Activated gamma-delta T cell treated with Interleukin-2 at 50 U/mL for 16 hours (primary cell): ENCODE results near the gene CHID1.

Experiments used
- DNase-seq: peaks from one replicate; pipeline ENCODE4 v3.0.0-alpha.2; 2020

CHID1 gene

DNA sequence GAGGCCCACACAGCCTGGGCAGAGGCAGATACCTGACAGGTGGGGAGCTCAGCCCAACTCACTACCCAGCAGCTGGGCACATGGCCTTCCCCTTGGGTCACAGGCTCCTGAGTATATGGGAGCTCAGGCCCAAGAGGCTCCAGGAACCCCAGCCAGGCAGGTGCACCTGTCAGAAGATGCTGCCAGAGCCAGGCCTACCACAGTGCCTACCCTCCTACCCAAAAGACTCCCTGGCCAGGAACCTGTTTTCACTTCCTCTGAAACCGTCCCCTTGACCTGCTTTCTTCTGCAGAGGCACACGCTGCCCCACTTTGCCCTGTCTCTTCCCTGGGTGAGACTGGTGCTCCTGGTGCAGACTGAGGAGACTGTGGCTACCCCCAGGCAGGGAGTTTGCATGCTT, 2.9 kb downstream of the CHID1 start:
- no peak for DNase-seq

- no peak for DNase-seq
These were observed 4.7 kb downstream of the CHID1 start for GRCh38 chr11:905952-906351.

DNA sequence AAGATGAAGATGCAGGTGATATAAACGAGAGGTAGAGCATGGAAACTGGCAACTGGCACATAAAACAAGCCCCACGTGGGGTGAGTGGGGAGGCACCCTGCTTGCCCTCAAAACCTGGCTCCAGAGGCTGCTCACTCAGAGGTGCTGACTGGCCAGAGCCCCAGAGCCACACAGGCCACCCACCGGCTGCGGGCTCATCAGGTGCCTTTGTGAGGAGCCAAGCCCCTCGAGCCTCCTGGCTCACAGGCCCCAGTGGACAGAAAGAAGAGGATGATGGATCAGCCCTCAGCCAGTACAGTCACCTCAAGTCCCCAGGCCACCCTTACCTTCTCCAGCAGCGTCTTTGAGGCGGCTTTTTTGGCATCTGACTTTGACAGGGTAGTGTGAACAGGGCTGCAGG, 6.2 kb downstream of the CHID1 start:
- no peak for DNase-seq

- no peak for DNase-seq
These were observed 9.1 kb downstream of the CHID1 start for GRCh38 chr11:901452-902061.

DNA sequence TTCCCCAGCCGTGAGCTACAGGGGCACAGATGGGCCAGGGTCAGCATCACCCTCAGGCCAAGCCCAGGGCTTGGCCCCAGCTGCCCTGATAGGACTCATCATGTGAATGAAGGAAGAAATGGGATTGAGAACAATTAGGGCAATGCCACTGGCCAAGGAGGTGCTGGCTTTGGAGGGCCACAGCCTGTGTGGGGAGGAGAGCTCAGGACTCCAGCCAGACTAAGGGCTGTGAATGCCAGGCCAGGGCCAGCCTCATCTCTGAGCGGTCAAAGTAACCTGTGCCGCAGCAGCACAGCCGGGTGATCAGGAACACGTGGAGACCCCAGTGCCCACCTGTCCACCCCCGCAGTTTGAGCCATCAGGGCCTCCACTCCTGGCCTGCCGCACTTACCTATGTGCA, 10.1 kb downstream of the CHID1 start:
- no peak for DNase-seq

DNA sequence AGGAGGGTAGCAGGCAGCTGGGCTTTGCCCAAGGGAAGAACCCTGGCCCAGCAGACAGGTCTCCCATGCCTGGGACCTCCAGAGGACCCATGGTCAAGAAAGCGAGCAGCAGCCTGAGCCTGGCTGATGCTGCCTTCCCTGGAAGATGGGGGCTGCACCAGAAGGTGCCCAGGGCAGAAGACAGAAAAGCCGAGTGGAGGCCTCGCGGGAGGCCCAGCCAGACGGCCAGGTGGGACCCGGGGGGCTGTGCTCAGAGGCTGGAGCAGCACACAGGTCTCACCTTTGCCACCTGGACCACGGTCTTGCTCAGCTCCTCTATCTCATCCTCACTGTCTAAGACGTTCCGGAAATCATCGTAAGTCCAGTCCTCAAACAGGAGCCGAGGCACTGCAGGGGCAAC, 10.9 kb downstream of the CHID1 start:
- no peak for DNase-seq

DNA sequence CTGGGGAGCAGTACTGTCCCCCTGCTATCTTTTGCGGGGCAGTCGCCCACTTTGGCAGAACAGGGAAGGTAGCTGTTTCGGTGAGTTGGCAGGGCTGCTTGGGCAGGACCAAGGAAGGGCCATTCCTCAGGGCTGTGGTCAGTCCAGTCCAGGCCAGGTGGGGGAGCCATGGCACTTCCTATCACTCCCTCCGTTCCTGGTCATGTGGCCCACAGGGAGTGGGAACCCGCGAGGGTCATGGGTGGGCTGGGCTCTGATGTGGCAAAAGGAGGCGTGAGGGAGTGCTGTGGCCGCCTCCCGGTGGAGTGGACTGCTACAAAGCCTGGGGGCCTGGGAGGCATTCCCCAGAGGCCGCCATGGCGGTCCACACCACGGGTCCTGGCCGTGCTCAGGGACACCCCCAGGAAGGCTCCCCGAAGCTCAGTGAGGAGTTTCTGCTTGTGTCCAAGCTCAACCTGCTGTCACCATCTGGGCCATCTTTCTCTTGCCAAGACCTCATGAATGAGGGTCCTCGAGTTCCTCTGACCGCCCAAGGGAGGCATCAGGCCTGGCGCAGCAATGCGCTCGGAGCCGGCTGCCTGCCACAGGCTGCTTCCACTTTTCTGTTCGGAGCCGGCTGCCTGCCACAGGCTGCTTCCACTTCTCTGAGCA, 11.9 kb downstream of the CHID1 start:
- DNase-seq: no peak

DNA sequence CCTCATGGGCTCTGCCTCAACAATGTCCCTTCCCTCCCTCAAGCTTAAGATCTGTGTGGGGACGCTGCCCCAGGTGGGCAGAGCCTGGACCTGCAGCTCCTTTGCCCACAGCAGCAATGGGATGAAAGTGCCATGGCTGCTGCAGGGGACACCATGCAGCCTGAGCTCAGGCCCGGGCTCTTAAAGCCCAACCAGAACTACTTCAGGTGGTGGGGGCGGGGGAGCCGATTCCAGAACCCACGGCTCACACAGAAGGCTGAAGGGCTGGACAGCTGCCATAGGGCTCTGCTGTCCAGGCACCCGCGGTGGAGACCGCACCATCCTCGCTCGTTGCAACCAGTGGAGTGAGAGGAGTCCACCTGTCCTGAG, 12.5 kb downstream of the CHID1 start:
- no peak for DNase-seq

- DNase-seq: no peak
These were observed 13.1 kb downstream of the CHID1 start for GRCh38 chr11:897253-898142.

GRCh38 chr11:895331-896110, 15.1 kb downstream of the CHID1 start:
- DNase-seq: no peak

DNA sequence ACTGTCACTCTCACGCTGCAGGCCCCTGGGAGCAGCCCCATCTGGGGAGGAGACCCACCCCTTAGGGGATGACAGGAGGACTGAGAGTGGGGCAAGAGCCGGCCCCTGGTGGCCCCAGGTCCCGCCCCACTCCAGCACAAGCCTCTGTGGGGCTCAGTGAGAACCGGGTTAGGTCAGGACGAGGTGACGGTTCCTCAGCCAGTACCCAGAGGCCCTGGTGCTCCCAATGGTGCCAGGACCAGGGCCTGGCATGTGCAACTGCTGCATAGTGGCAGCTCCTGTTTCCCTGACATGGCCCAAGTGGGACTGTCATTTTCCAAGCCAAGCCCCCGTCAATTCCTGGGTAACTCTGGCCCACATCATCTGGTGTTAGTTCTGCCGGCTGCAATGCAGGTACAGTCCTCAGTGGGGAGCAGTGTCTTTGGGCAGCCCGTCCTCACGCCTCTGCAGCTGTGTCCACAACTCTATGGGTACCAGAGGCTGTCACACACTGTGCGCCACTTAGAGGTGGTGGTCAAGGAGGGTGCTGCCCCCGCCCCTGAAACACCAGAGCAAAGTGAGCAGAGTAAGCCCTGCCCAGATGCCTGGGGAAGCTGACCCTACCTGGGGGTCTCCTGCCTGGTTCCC, 15.9 kb downstream of the CHID1 start:
- DNase-seq: no peak

DNA sequence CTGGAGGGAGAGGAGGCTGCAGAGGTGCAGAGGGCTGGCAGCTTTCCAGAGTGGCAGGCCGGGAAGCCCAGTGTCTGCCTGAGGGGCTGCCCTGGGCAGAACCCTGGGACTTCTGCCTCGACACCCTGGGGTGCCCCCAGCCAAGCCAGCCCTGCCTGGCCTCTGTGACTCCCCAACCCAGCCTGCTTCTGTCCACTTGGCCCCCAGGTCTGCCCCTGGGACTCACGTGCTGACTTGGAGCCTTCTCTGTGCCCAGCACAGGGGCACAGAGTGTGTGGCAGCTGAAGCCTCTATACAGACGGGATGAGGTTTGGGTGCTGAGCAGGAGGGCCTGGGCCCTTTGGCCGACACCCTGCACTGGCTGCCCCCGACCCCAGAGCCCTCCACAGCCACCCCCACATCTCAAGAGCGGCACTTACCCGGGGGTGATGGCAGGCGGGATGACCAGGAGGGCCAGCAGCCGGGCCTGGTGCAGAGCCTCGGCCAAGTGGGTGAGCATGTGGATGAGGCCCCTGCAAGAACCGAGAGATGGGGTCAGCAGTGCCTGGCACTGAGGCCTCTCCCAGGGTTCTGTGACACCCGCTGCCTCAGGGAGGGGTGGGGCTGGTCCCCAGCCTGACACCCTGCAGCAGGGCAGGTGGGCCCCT, 17.5 kb downstream of the CHID1 start:
- no peak for DNase-seq

GRCh38 chr11:890794-891540, 19.6 kb downstream of the CHID1 start:
- no peak for DNase-seq

GRCh38 chr11:889687-890475, 20.7 kb downstream of the CHID1 start:
- no peak for DNase-seq

GRCh38 chr11:889257-889656, 21.4 kb downstream of the CHID1 start:
- no peak for DNase-seq

DNA sequence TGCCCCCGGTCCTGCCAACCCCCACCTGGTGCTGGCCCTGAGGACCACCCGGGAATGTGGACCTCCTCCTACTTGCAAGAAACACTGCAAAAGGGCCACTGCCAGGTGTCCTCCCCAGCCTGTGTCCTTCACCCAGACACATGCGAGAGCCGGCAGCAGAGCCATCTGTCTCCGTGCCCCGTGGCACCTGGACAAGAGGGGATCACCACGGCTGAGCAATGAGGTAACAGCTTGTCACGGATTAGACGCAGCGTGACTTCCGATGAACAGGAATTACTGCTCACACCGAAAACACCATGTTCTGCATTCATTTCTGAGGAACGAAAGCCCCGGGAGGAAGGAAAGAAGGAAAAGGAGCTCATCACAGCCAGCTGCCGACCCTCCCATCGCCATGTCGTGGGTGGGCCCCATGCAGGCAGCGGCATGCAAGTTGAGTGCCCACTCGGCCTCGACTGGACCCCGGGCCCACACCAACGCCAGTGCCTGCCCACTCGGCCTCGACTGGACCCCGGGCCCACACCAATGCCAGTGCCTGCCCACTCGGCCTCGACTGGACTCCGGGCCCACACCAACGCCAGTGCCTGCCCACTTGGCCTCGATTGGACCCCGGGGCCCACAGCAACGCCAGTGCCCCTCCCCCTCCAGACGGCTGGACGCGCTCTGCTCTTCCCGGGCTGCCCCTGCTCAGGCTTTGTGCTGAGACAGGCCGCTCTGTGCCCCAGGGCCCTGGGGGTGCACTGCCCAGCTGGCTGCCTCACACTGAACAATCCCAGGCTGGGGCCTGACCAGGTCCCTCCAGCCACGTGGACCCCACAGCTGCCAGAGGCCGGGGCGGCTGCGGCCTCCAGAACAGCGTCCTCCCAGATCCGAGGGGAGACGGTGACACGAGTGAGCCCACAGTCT, 22.0 kb downstream of the CHID1 start:
- DNase-seq: no peak

GRCh38 chr11:887589-887988, 23.0 kb downstream of the CHID1 start:
- DNase-seq: no peak

GRCh38 chr11:886568-886967, 24.0 kb downstream of the CHID1 start:
- DNase-seq: no peak

- no peak for DNase-seq
These were observed 26.0 kb downstream of the CHID1 start for GRCh38 chr11:884578-885070.
